Stimulated activated memory B cell treated with anti-CD40 and anti-IgM and Interleukin-4, amounts not matched to agents 10 μg/mL and 1 μg/mL and 100 μg/mL, for 72 hours (primary cell): Measurements from ENCODE around the gene STX8.

Experiments used
- ATAC-seq: fragments of 150-1000 bp; cut with Tn5 transposase; 2 replicates; pipeline ENCODE4 v1.10.0; 2021
- H3K27ac Mint-ChIP-seq: one replicate; pipeline ENCODE4 v1.8.0; 2022; ENCODE audit warnings: mild to moderate bottlenecking, mixed read lengths
- H3K27me3 Mint-ChIP-seq: one replicate; pipeline ENCODE4 v1.8.0; 2022; ENCODE audit warnings: mixed read lengths
- H3K36me3 Mint-ChIP-seq: one replicate; pipeline ENCODE4 v1.8.0; 2022; ENCODE audit warnings: mixed read lengths
- H3K4me1 Mint-ChIP-seq: one replicate; pipeline ENCODE4 v1.8.0; 2022; ENCODE audit warnings: mixed read lengths
- H3K4me3 Mint-ChIP-seq: one replicate; pipeline ENCODE4 v1.8.0; 2022; ENCODE audit warnings: mild to moderate bottlenecking, moderate library complexity, mixed read lengths
- H3K9me3 Mint-ChIP-seq: one replicate; pipeline ENCODE4 v1.8.0; 2022; ENCODE audit warnings: mixed read lengths

STX8 gene

GRCh38 chr17:9533441-9533840 is 42.2 kb downstream of the STX8 start:
- no peak for ATAC-seq
- Mint-ChIP-seq H3K27ac (no peak overlapping the region), H3K36me3 (peaks cover under 1% of the 10 kb centered on the region), H3K27me3 (no peaks in the 10 kb centered on the region), H3K4me3 (no peak overlapping the region), H3K4me1 (no peaks in the 10 kb centered on the region), H3K9me3 (no peaks in the 10 kb centered on the region)

- H3K27ac Mint-ChIP-seq = no peak overlapping the region
- ATAC-seq = no peak
- no peaks in the 10 kb centered on the region for H3K36me3 Mint-ChIP-seq
- no peak overlapping the region for H3K4me3 Mint-ChIP-seq
- no peaks in the 10 kb centered on the region for H3K27me3 Mint-ChIP-seq
- no peaks in the 10 kb centered on the region for H3K4me1 Mint-ChIP-seq
- no peaks in the 10 kb centered on the region for H3K9me3 Mint-ChIP-seq
Measured at GRCh38 chr17:9532715-9533114, 42.9 kb downstream of the STX8 start.

- H3K4me1 Mint-ChIP-seq = no peaks in the 10 kb centered on the region
- no peaks in the 10 kb centered on the region for H3K9me3 Mint-ChIP-seq
- H3K27me3 Mint-ChIP-seq = no peaks in the 10 kb centered on the region
- H3K27ac Mint-ChIP-seq = no peak overlapping the region
- H3K36me3 Mint-ChIP-seq = peaks cover 4% of the 10 kb centered on the region
- no peak overlapping the region for H3K4me3 Mint-ChIP-seq
- no peak for ATAC-seq
Measured at GRCh38 chr17:9531034-9531433, 44.6 kb downstream of the STX8 start.

GRCh38 chr17:9529033-9529700 is 46.5 kb downstream of the STX8 start:
- peak; percentile 64 for ATAC-seq
- H3K27me3 Mint-ChIP-seq = no peaks in the 10 kb centered on the region
- H3K36me3 Mint-ChIP-seq = peaks cover 14% of the 10 kb centered on the region
- no peaks in the 10 kb centered on the region for H3K4me1 Mint-ChIP-seq
- H3K9me3 Mint-ChIP-seq = no peaks in the 10 kb centered on the region
- no peak overlapping the region for H3K4me3 Mint-ChIP-seq
- H3K27ac Mint-ChIP-seq = no peak overlapping the region

GRCh38 chr17:9527788-9528187 is 47.8 kb downstream of the STX8 start:
- Mint-ChIP-seq H3K27ac (no peak overlapping the region), H3K9me3 (no peaks in the 10 kb centered on the region), H3K27me3 (no peaks in the 10 kb centered on the region), H3K4me1 (no peaks in the 10 kb centered on the region), H3K36me3 (peaks cover 14% of the 10 kb centered on the region), H3K4me3 (no peak overlapping the region)
- ATAC-seq = no peak

GRCh38 chr17:9522074-9522473 is 53.5 kb downstream of the STX8 start:
- H3K36me3 Mint-ChIP-seq = peaks cover 29% of the 10 kb centered on the region
- no peaks in the 10 kb centered on the region for H3K9me3 Mint-ChIP-seq
- no peak overlapping the region for H3K27ac Mint-ChIP-seq
- H3K4me3 Mint-ChIP-seq = no peak overlapping the region
- H3K27me3 Mint-ChIP-seq = no peaks in the 10 kb centered on the region
- H3K4me1 Mint-ChIP-seq = no peaks in the 10 kb centered on the region
- ATAC-seq = no peak

- Mint-ChIP-seq H3K36me3 (peaks cover 25% of the 10 kb centered on the region), H3K4me3 (no peak overlapping the region), H3K27ac (no peak overlapping the region), H3K4me1 (no peaks in the 10 kb centered on the region), H3K9me3 (no peaks in the 10 kb centered on the region), H3K27me3 (no peaks in the 10 kb centered on the region)
- ATAC-seq = no peak
Measured at GRCh38 chr17:9521062-9521461, 54.6 kb downstream of the STX8 start.

GRCh38 chr17:9520649-9521048 is 55.0 kb downstream of the STX8 start:
- no peak overlapping the region for H3K4me3 Mint-ChIP-seq
- H3K27me3 Mint-ChIP-seq = no peaks in the 10 kb centered on the region
- H3K36me3 Mint-ChIP-seq = peaks cover 22% of the 10 kb centered on the region
- ATAC-seq = no peak
- no peaks in the 10 kb centered on the region for H3K9me3 Mint-ChIP-seq
- no peak overlapping the region for H3K27ac Mint-ChIP-seq
- H3K4me1 Mint-ChIP-seq = no peaks in the 10 kb centered on the region

- Mint-ChIP-seq H3K27me3 (no peaks in the 10 kb centered on the region), H3K27ac (no peak overlapping the region), H3K4me1 (no peaks in the 10 kb centered on the region), H3K36me3 (peaks cover 19% of the 10 kb centered on the region), H3K9me3 (no peaks in the 10 kb centered on the region), H3K4me3 (no peak overlapping the region)
- ATAC-seq = no peak
Measured at GRCh38 chr17:9519583-9520272, 55.9 kb downstream of the STX8 start.

- H3K4me1 Mint-ChIP-seq = no peaks in the 10 kb centered on the region
- peaks cover 3% of the 10 kb centered on the region for H3K9me3 Mint-ChIP-seq
- H3K4me3 Mint-ChIP-seq = no peak overlapping the region
- ATAC-seq = no peak
- peaks cover 30% of the 10 kb centered on the region for H3K36me3 Mint-ChIP-seq
- H3K27me3 Mint-ChIP-seq = no peaks in the 10 kb centered on the region
- H3K27ac Mint-ChIP-seq = no peak overlapping the region
Measured at GRCh38 chr17:9517396-9517795, 58.2 kb downstream of the STX8 start.

GRCh38 chr17:9513266-9513665 is 62.4 kb downstream of the STX8 start:
- H3K27ac Mint-ChIP-seq = no peak overlapping the region
- H3K36me3 Mint-ChIP-seq = peaks cover 68% of the 10 kb centered on the region
- no peaks in the 10 kb centered on the region for H3K27me3 Mint-ChIP-seq
- ATAC-seq = no peak
- peaks cover 25% of the 10 kb centered on the region for H3K9me3 Mint-ChIP-seq
- H3K4me3 Mint-ChIP-seq = no peak overlapping the region
- peaks cover 17% of the 10 kb centered on the region for H3K4me1 Mint-ChIP-seq

GRCh38 chr17:9512323-9513168 is 63.1 kb downstream of the STX8 start:
- H3K4me1 Mint-ChIP-seq = peaks cover 22% of the 10 kb centered on the region
- no peak overlapping the region for H3K4me3 Mint-ChIP-seq
- ATAC-seq = no peak
- H3K27me3 Mint-ChIP-seq = no peaks in the 10 kb centered on the region
- no peak overlapping the region for H3K27ac Mint-ChIP-seq
- peaks cover 68% of the 10 kb centered on the region for H3K36me3 Mint-ChIP-seq
- peaks cover 31% of the 10 kb centered on the region for H3K9me3 Mint-ChIP-seq

- Mint-ChIP-seq H3K9me3 (peaks cover 31% of the 10 kb centered on the region), H3K27ac (no peak overlapping the region), H3K4me3 (no peak overlapping the region), H3K36me3 (peaks cover 92% of the 10 kb centered on the region), H3K27me3 (no peaks in the 10 kb centered on the region), H3K4me1 (peaks cover 22% of the 10 kb centered on the region)
- ATAC-seq = no peak
Measured at GRCh38 chr17:9509236-9509816, 66.3 kb downstream of the STX8 start.

- Mint-ChIP-seq H3K36me3 (peaks cover 33% of the 10 kb centered on the region), H3K9me3 (no peaks in the 10 kb centered on the region)
Measured at GRCh38 chr17:9499041-9499440, 76.6 kb downstream of the STX8 start.

GRCh38 chr17:9498490-9498889 is 77.1 kb downstream of the STX8 start:
- no peaks in the 10 kb centered on the region for H3K27me3 Mint-ChIP-seq
- H3K27ac Mint-ChIP-seq = no peak overlapping the region
- peaks cover 37% of the 10 kb centered on the region for H3K36me3 Mint-ChIP-seq
- no peak overlapping the region for H3K4me3 Mint-ChIP-seq
- no peaks in the 10 kb centered on the region for H3K9me3 Mint-ChIP-seq
- ATAC-seq = no peak
- no peaks in the 10 kb centered on the region for H3K4me1 Mint-ChIP-seq

More at GRCh38 chr17:9499041-9499440, 76.6 kb downstream of the STX8 start:
- no peak overlapping the region for H3K27ac Mint-ChIP-seq
- no peaks in the 10 kb centered on the region for H3K4me1 Mint-ChIP-seq
- no peak for ATAC-seq
- H3K27me3 Mint-ChIP-seq = no peaks in the 10 kb centered on the region
- H3K4me3 Mint-ChIP-seq = no peak overlapping the region
